PFSK-1 (cell line): ENCODE results near the gene CYP26C1. TPM values are rescaled to one million over a fixed set of nuclear protein-coding genes. Genes with fewer than 3 reads are reported as not detected.

ENCODE experiments used
- FOXP2 ChIP-seq: optimal IDR thresholded peaks from 2 replicates; pipeline ENCODE3; 2011; ENCODE audit warnings: borderline replicate concordance, control low read depth, inconsistent platforms; ENCODE audit not compliant: insufficient read depth; ENCODE audit errors: extremely low read length, extremely low read depth
- POLR2AphosphoS5 ChIP-seq: IDR thresholded peaks from 2 replicates; pipeline ENCODE4 v1.6.1; 2012; ENCODE audit warnings: low read depth, mild to moderate bottlenecking, control low read depth, low read length, moderate library complexity
- REST ChIP-seq, 2 experiments: IDR thresholded peaks; 2 replicates each; pipeline versions ENCODE4 v1.6.1 to v1.8.0; 2011 to 2012; ENCODE audit warnings: low read depth in 2 of 2, low read length in 2 of 2, control low read depth in 1 of 2, inconsistent platforms in 1 of 2, mild to moderate bottlenecking in 1 of 2, moderate library complexity in 1 of 2; ENCODE audit not compliant: insufficient read depth in 1 of 2
- SIN3A ChIP-seq: IDR thresholded peaks from 2 replicates; pipeline ENCODE4 v1.6.1; 2012; ENCODE audit warnings: mild to moderate bottlenecking, low read length, moderate library complexity, borderline replicate concordance; ENCODE audit not compliant: insufficient read depth
- TAF1 ChIP-seq: IDR thresholded peaks from 2 replicates; pipeline ENCODE4 v1.6.1; 2012; ENCODE audit warnings: low read length, control low read depth, borderline replicate concordance; ENCODE audit not compliant: insufficient read depth
- polyA plus RNA-seq: library from polyadenylated mRNA; unstranded; fragments of >200 nt; gene quantifications from one replicate; pipeline ENCODE4 v1.2.1, GENCODE V29; 2012; ENCODE audit warnings: low read depth, missing spikeins; ENCODE audit not compliant: insufficient read length

CYP26C1 gene
- polyA plus RNA-seq = not detected

- TF ChIP-seq SIN3A = no peak
These were observed at the start of gene CYP26C1 for GRCh38 chr10:93059975-93060886. TSS of gene CYP26C1 (plus strand) at chr10:93060798. CDS start at chr10:93061264, 466 bp downstream.

GRCh38 chr10:93015722-93016121, 44.9 kb upstream of the CYP26C1 start:
- TF ChIP-seq FOXP2 = no peak

GRCh38 chr10:93023013-93023650, 37.5 kb upstream of the CYP26C1 start:
- TF ChIP-seq FOXP2 = no peak
- no peak for TF ChIP-seq TAF1
- TF ChIP-seq SIN3A = no peak
- no peak for TF ChIP-seq POLR2AphosphoS5
- TF ChIP-seq REST (IDR thresholded peaks at IDR 0.05; ENCODE audit: insufficient read depth in 1 of 2, low read depth in 2 of 2, low read length in 2 of 2) = no peak

GRCh38 chr10:93026072-93026471, 34.5 kb upstream of the CYP26C1 start:
- TF ChIP-seq REST (IDR thresholded peaks at IDR 0.05; ENCODE audit: insufficient read depth in 1 of 2, low read depth in 2 of 2, low read length in 2 of 2) (no peak), SIN3A (no peak), POLR2AphosphoS5 (no peak), TAF1 (no peak), FOXP2 (no peak)

GRCh38 chr10:93027508-93027907, 33.1 kb upstream of the CYP26C1 start:
- TF ChIP-seq TAF1 (no peak), POLR2AphosphoS5 (no peak), FOXP2 (no peak), REST (IDR thresholded peaks at IDR 0.05; ENCODE audit: insufficient read depth in 1 of 2, low read depth in 2 of 2, low read length in 2 of 2) (no peak), SIN3A (no peak)

- TF ChIP-seq TAF1 (no peak), FOXP2 (no peak), SIN3A (no peak), POLR2AphosphoS5 (no peak), REST (IDR thresholded peaks at IDR 0.05; ENCODE audit: insufficient read depth in 1 of 2, low read depth in 2 of 2, low read length in 2 of 2) (no peak)
These were observed 31.7 kb upstream of the CYP26C1 start for GRCh38 chr10:93028883-93029282.
